GM19395 (cell line): ENCODE data around the gene TMEFF2.

Experiments
- ATAC-seq: cut with Tn5 transposase; IDR thresholded peaks from one replicate; pipeline ENCODE4 v1.9.1; 2021; ENCODE audit warnings: mild to moderate bottlenecking, moderate library complexity; ENCODE audit not compliant: unreplicated experiment

The TMEFF2 gene

DNA sequence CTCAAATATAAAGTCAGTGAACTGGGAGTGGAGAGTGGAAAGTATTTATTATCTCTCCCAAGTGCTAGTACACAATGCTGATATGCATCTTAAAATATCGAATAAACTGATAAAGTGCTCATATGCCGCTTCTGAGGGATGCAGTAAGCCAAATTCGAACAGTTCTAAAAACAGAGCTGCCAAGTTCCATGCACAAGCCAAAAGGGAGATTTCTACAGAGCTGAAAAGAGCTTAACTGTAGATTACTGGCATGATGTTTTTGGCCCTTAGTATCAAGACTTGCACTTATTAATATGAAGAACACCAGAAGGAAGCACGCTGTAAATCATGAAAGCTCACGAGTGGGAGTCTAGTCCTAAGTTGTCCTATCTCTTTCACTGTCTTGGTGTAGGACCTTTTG is 7.9 kb downstream of the TMEFF2 start:
- no peak for ATAC-seq

DNA sequence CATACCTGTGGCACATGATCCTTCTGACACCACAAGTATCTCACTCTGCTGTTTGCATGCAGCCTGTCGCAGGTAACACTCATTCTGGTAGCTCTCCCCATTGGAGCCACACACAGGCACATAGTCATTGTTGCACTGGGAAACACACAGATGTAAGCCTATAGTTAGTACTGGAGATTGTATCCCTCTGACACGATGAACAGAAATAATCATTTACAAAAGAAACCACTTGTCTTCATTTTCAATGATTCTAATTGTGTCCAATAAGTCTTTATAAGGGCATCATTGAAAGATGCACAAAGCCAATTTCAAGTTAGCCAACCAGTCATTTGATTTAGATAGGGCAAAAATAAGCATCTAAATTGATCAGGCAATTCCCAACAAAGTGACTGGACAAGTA is 10.4 kb downstream of the TMEFF2 start:
- ATAC-seq: no peak

DNA sequence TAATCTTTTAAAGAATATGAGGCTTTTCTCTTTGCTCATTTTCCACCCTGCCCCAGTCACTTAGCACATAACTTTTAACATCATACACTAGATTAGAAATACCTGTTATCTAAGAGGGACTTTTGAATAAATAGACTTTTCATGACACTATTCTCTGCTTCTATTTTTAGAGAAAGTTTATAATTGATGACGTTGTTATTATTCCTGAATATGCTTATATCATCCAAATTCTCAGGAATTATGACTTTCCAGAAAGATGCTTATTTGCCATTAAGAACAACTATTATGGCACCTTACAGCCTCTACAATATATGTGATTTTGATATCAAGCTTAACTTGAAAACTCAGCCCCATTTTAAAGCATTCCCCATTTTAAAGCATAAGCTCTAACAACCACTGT is 11.4 kb downstream of the TMEFF2 start:
- no peak for ATAC-seq

DNA sequence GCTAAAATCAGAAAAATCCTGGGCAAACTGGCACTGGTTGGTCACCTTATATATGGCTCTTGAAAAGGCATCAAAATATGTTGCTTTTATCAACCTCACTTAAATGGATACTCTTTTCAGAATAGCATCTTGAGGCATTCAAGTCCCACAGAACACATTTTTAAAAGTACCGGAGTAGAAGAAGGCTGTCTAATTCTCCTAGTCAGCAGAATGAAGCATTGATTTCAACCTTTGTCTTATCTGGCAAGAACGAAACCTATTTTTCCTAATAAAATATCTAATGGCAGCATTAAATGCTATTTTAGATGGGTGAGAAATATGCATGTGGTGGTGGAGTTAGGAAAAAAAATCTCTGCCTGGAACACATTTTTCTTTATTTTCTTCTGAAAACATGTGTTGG is 27.8 kb downstream of the TMEFF2 start:
- no peak for ATAC-seq

DNA sequence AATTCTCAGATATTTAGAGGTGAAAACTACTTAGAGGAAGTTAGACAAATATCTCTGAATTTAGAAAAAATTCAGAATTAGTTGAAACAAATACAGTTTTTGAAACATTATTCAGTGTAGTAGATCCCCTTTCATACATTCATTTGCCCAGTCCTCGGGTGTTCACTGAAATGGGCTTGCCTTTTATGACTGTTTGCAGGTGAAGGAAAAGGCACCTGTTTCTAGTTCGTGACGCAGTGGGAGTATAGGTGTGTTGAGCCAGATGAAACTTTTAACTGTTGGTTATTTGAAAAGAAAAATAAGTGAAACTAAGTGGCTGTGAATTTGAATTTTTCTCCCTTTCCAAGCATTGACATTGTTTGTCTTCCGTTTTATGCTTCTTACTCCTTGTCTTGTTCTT is 28.9 kb downstream of the TMEFF2 start:
- no peak for ATAC-seq

DNA sequence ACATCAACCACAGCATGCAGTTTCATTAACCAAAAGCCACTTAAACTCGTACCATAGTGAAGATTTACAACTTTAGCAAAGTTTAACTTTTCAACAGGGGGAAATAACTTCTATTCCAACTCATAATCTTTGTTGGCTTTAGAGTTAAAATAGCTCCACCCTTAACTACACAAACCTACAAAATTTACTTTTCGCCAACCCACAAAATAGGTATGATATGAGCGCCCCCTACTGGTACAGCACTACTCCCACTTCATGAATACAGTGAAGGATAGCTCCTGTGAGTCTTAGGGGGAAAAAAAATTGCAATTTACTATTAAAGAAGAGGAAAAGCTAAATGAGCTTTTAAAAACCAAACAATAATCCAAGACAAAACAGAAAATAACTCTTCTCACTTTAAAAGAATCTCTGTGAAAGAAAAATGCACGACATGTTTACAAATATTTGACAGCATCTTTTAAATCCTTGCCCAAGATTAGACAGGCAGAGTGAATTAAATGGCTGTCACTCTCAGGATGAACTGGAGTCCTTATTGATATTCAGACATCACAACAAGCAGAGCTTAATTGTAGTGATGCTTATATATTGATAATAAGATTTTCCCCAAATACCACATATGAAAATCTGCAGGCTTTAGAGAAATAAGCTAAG is 32.2 kb downstream of the TMEFF2 start:
- peak; percentile 91 for ATAC-seq

DNA sequence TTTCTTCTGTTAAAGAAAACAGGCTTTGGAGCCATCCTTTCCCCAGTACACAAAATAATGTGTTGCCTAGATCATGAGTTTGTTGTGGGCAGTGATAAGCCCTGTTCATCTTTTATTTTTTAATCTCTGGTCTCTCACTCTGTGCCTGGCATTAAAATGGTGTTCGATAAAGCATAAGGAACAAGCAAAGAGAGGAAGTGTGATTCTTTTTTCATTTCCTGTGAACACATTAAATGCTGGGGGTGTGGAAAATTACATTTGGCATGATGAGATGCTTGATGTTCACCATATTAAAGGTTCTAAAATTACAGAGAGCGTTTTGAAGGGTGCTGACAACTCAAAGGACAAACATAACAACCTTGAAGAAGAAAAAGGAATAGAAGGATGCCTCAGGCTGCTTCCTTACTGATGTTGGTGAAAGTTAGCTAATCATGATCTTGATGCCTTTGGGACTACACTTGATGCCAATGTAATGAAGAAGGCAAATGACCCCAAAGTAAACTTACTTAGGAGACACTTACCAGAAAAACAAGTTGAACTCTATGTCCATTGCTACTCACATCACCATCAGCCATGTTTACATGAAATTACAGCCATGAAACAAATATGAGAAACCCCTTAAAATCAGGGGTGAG is 33.0 kb downstream of the TMEFF2 start:
- no peak for ATAC-seq

DNA sequence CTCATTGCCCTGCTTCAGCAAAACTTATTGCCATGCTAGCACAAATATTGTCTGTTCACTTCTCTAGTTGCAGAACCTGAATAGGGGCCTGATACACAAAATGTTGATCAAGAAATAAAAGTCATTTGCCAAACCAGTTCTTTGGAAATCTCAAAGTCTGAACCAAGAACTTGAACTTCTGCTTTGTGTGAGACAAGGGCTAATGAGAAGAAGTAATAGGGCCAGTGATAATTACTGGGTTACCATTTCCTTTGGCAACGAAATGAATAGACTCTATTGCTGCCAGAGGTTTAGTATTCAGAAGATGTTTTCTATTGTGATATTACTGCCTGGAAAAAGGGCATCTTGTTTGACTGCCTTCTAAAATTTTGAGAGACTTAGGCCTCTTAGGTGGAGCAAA is 35.0 kb downstream of the TMEFF2 start:
- ATAC-seq: no peak

DNA sequence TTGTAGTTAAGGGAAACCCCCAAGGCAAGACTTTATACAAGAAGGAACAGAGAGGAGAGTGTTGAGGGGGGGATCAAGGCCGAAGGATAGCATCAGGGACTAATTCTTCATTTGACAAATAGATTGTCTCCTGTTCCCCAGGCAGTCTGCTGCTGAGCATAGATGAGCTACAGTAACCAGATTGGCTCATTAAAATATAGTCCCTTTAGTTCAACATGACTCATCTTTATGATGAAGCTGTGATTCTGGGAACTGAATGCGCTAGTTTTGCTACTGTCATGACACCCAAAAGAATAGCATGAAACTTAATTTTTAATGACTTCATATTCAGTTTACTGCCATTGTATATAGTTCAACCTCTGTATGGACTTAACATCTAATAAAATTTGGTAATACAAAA is 35.5 kb downstream of the TMEFF2 start:
- no peak for ATAC-seq

DNA sequence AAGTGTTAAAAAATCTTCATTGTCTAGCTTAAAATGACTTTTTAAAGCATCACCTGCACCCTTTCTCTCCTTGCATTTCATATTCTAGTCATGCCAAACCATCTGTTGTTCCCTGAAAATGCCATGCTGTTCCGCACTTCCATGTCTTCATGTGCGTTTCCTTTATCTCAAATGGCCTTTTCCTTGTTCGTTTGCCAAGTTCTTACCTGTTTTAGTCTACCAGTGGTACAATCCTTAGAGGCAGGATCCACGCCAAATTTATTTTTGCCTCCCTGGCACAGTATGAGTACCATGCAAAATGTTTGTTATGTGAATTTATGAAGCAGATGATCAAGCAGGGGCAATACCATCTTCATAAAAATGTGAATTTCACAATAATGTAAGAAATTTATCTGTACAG is 37.0 kb downstream of the TMEFF2 start:
- ATAC-seq: no peak

DNA sequence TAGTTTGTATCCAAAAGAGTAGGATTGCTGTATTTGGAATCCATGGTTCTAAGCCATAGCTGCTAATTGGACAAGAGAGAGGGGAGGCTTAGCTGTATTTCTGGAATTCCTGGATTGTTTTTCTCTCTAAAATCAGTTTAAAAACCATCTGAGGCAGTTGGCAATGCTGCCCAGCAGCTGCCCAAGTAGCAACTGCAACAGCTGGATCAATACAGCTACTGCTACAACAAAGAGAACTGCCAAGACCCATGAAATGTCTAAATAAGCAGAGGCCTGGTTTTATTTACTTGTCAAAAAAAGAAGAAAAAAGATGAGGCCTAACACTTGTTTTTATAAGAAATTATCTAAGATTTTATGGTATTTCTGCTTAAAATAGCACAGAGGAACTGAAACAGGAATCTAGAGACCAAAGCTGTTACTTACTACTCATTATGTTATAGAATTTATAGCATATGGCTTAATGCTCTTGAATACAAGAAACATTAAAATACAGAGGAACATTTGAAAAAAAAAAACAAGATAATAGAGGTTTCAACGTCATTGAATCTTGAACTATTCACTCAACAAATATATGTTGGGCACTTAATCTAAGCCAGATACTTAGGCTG is 39.1 kb downstream of the TMEFF2 start:
- no peak for ATAC-seq

DNA sequence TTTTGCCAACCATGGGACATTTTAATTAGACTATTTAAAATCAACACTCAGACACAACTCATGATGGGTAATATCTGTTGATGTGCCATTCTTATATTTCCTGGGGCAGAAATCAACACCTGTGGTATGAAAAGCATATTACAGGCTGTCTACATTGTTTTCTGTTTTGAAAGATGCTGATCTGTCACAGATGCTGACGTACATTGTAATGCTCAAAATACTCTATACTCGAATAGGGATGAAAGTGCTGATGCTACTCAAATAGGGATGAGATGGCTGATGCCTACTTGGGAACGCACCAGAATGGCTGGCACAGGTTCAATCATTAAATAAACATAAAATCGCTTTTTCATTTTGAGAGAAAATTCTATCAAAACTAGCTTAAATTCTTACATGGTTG is 41.2 kb downstream of the TMEFF2 start:
- no peak for ATAC-seq

DNA sequence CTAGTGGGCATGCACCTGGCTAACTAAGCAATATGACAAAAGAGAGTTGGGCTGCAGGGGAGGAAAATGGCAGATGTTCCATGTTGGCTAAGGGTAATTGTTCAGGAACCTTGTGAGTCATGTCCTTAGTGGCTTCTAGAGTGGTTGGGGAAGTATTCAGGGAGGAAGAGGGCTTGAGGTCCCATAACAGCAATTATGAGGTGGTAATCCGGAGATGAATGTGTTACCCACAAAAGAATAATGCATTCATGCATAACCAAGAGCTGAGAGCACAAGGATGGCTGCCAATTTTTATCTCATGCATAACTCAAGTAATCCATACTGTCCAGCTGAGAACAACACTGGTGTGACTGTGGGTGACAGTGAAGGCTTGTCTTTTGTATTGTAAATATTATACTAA is 42.9 kb downstream of the TMEFF2 start:
- ATAC-seq: no peak

DNA sequence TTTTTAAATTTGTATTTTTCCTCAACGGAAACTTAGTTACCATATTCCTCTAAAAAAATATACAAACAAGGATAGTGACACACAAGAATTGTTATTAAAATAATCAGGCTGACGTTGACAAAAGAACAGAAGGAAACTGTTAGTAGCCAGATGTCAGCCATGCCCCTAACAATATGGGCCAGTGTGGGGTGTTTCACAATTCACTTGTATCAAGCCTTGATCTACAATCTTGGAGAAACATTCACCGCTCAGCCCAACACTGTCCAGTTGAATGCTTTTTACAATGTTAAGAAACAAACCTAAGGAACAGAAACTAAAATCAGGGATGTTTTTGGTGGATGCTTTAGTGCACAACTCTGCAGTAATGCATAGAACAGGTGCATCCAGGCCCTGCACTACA is 44.6 kb downstream of the TMEFF2 start:
- no peak for ATAC-seq

DNA sequence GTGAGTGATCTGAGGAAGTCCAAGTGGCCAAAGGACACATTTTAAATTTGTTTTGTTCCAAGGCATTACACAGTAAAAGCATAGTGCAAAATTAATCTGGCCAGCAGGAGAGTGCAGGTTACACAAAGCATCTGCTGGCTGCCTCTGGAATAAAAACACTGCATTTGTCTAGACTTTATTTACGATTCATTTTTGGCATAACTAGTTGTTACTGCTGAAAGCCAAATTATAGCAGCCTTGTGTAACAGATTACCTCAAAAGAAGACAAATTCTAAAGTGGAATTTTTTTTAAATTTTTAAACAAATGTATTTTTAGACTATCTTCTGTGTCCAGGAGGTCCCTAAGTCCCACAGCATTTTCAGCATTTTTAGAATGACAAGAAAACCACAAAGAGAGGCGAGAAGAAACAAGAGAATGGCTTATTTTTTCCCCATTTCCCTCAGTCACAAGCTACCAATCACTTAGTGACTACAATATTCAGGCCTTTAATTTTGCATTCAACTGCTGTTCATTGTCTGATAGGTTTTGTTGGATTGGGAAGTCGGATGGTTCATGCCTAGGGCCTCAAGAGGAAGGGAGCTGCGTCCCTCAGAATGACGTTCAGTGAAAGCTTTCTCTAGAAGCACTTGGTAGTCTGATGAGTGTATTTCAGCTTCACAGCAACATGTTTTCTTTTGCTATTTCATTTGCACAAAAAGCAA is 46.0 kb downstream of the TMEFF2 start:
- ATAC-seq: no peak

DNA sequence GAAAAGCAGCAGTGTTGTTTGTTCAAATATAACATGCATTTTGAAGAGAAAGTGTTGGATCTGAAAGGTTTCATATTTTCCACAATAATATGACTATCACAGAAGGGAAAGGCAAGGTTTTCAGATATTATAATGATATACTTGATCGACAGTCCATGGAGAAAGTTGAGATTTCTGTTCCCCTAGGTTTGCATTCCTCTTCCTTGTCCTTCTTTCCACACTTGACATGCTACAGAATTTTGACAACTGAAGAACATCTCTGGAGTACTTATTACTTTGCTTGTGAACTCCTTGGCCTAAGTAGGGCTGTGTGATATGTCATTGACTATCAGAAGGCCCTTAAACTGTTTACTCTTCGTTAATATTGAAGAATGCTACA is 46.5 kb downstream of the TMEFF2 start:
- no peak for ATAC-seq

DNA sequence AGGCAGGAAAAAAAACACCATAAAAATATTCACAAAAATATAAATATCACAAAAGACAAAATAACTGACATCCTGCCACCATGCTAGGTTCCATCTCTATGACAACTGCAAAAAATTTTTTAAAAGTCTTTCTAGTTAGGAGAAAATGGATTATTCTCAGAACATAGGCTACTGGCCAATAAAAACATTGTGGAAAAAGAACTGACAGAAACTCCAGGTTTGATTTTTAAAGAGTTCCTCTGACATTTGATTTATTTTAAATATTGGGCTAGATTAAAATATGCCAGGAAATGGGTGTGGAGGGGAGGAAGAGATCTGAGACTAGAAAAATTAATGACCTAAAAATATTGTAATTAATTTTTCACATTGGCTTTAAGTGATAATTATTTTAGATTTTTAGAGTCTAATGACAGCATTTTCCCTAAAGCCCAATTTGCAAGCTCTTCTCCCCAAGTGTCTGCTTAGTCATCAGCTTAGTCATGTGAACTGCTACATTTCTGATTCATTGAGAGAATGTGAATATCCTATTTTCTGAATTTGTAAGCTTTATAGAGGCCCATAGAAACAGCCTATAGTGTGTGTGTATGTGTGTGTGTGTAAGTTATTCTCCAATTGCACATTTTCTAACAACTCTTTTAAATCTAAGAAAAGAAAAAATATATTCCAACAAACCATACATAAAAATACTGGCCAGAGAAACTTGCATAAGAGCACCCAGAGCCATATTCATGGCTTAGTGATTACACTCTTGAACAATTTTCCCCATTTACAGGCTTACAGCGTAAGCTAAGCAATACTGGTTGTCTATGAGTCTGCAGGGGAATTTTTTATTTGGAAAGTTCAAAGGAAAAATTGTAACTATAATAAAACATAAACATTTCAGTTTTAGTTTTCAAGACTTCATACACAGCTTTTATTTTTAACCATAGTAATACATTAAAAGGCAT is 48.4 kb downstream of the TMEFF2 start:
- no peak for ATAC-seq

DNA sequence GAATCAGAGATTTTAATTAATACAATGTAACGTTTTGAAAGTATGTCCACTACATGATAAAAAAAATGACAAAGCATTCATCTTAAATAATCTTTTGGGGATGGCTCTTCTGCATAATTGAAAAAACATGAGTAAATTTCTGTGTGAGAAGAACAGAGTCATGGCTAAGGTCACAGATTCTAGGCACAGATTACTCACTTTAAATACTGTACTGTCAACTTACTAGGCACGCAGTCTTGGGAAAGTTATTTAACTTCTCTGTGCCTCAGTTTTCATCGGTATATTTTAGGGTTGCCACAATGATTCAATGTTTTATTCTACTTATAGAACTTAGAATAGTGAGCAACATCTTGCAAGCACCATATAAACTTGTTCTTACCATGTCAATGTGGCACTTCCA is 49.2 kb downstream of the TMEFF2 start:
- no peak for ATAC-seq

DNA sequence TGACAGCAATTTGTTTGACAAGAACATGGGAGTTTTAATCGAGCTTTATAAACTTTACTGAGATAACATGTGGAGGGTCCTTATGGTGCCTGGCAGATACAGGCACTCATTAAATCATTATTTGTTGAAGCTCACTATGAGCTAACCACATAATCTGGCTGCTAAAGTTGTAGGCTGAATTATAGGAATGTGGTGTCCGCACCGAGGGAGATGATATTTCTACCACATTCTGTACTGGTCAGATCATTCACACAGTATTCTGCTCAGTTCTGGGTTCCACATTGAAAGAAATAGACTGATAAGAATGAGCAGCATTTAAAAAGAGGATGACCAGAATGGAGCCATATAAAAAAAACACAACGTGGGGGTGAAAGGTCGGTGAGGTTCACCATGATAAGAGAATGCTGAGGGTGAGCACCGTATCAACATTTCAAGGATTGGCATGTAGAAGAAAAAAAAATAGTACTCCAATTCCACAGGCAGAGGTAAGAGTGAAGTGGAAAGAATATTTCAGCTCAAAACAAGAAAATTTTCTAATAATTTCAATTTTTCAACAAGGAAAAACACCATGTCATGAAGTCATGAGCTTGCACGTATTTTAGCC is 54.4 kb downstream of the TMEFF2 start:
- ATAC-seq: no peak

DNA sequence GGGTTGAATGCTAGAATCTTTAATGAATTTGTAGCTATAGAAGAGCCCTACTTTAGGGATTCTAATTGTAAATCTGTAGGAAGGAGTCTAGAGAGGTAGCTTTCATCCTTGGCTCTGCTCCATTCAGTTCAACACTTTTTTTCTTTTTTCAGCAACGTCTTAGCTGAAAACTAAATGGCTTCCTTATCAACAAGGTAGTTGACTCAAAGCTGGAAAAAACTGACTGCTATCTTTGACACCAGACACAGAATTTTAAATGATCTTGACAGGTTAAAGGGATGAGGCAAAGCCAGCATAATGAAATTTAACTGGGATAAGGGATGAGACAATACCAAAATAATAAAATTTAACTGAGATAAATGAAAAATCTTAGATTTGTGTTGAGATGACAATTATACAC is 54.9 kb downstream of the TMEFF2 start:
- no peak for ATAC-seq

DNA sequence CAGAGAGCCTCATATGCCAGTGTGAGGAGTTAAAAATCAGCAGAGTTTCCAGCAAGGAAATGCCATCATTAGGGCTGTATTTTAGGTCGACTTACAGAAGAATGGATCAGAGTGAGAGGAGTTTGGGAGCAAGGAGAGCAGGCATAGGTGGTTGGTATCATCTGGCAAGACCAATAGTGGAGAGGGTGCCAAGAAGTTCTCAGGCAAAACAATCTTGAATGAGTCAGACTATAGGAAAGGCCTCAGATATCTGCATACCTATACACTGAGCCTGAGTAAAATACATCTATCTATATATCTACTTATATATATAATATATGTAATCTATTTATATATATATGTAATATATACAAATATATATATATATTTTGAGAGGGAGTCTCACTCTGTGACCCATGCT is 57.3 kb downstream of the TMEFF2 start:
- no peak for ATAC-seq
